Measurements from ENCODE around the gene TLE4.
A peak's percentile ranks its signal among the peaks of the same experiment; 100 is the strongest.
"Not testable (repeated sequence)": the region's sequence is repeated elsewhere in the genome, so short reads cannot be mapped to it uniquely, and the experiment has no call there.

The TLE4 gene

GRCh38 chr9:79639354-79639753 is 67.6 kb downstream of the TLE4 start:
- peaks cover 10% of the 10 kb centered on the region for H3K36me3 Mint-ChIP-seq (ENCODE audit: insufficient read depth)
- peaks cover 1 to 6% of the 10 kb centered on the region in 2 donors for H3K9me3 Mint-ChIP-seq
- no peak overlapping the region for H3K4me3 Mint-ChIP-seq
- peak overlapping the region in 1 of 2 donors; percentile 79 for H3K27ac Mint-ChIP-seq
- DNase-seq (no peak), ATAC-seq (replicated peaks) (no peak)
- peaks cover 37 to 47% of the 10 kb centered on the region in 2 donors for H3K4me1 Mint-ChIP-seq (ENCODE audit: low read depth in 2 of 2)
- no peaks in the 10 kb centered on the region for H3K27me3 Mint-ChIP-seq

DNA sequence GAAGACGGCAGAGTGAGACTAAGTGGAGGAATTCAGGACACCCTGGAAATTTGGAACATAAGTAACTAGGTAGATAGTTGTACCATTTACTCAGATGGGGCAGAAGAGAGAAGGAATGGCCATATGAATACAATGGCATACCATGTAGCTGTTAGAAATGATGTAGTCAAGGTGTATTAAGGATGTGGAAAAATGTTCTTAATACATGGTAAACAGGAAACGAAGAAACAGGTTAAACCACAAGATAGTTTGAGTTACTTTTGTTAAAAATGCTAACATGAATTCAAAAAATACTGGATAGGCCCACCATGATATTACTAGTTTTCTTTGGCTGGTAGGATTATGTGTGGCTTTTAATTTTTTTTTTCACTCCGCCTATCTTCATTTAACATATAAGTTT is 68.3 kb downstream of the TLE4 start:
- H3K9me3 Mint-ChIP-seq; ATAC-seq (replicated peaks); DNase-seq; H3K27me3 Mint-ChIP-seq; H3K36me3 Mint-ChIP-seq (ENCODE audit: insufficient read depth): not testable (repeated sequence)
- Mint-ChIP-seq H3K4me3 (peak overlapping the region; percentile 51 to 55), H3K27ac (peak overlapping the region in 1 of 2 donors; percentile 79), H3K4me1 (ENCODE audit: low read depth in 2 of 2) (peaks cover 38 to 50% of the 10 kb centered on the region in 2 donors)

DNA sequence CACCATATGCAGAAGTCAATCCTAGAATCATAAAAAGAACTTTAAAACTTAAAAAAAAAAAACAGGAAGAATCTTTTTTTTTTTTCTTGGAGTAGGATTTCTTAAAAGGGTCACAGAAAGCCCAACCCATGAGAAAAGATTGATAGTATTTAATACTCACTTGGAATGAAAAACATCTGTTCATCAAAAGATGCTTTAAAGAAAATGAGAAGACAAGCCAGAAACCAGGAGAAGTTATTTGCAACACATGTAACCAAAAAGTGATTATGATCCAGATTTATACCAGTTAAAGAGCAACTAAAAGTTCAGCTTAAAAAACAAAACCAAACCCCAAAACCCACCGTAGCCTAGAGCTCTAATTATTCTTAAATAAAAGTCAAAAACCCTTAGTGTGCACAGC is 69.3 kb downstream of the TLE4 start:
- H3K36me3 Mint-ChIP-seq (ENCODE audit: insufficient read depth): peaks cover 7% of the 10 kb centered on the region
- no peaks in the 10 kb centered on the region for H3K27me3 Mint-ChIP-seq
- peaks cover 1 to 6% of the 10 kb centered on the region in 2 donors for H3K9me3 Mint-ChIP-seq
- no peak for ATAC-seq (replicated peaks)
- no peak overlapping the region for H3K4me3 Mint-ChIP-seq
- no peak for DNase-seq
- H3K27ac Mint-ChIP-seq: peak overlapping the region in 1 of 2 donors; percentile 17
- H3K4me1 Mint-ChIP-seq (ENCODE audit: low read depth in 2 of 2): peaks cover 36 to 43% of the 10 kb centered on the region in 2 donors

GRCh38 chr9:79642671-79643070 is 70.9 kb downstream of the TLE4 start:
- peaks cover 28 to 31% of the 10 kb centered on the region in 2 donors for H3K4me1 Mint-ChIP-seq (ENCODE audit: low read depth in 2 of 2)
- H3K36me3 Mint-ChIP-seq (ENCODE audit: insufficient read depth): peaks cover 7% of the 10 kb centered on the region
- H3K27me3 Mint-ChIP-seq: no peaks in the 10 kb centered on the region
- H3K9me3 Mint-ChIP-seq: peaks cover 1 to 6% of the 10 kb centered on the region in 2 donors
- H3K27ac Mint-ChIP-seq: no peak overlapping the region
- ATAC-seq (replicated peaks): no peak
- DNase-seq: no peak
- no peak overlapping the region for H3K4me3 Mint-ChIP-seq

DNA sequence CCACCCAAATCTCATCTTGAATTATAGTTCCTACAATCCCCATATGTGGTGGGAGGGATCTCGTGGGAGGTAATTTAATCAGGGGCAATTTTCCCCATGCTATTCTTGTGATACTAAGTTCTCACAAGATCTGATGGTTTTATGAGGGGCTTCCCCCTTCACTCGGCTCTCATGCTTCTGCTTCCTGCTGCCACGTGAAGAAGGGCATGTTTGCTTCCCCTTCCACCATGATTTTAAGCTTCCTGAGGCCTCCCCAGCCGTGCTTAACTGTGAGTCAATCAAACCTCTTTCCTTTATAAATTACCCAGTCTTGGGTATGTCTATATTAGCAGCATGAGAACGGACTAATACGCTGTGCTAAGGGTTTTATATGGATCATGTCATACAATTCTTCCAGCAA is 72.3 kb downstream of the TLE4 start:
- Mint-ChIP-seq H3K4me3 (no peak overlapping the region), H3K4me1 (ENCODE audit: low read depth in 2 of 2) (peaks cover 18 to 26% of the 10 kb centered on the region in 2 donors), H3K27me3 (no peaks in the 10 kb centered on the region), H3K27ac (no peak overlapping the region), H3K36me3 (ENCODE audit: insufficient read depth) (peaks cover 3% of the 10 kb centered on the region), H3K9me3 (peaks cover 0 to 1% of the 10 kb centered on the region in 2 donors)
- DNase-seq (no peak), ATAC-seq (replicated peaks) (no peak)

DNA sequence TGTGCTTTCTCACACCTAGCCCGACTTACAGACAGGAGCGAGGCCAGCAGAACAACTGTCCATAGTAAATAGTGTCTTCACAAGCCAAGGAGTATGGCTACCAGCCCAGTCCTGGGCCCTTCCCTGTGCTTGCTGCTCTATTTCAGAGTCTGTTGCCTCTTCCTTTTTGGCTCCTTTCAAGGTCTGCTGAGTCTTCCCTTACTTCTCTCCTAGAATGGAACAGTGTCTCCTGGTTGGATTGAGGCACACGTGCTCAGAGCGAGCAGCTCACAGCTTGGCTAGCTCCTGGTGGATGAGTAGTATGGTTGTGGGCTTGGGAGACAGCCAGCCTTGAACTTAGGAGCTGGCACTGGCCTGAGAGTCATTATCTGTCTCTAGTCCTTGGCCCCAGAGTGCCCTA is 72.8 kb downstream of the TLE4 start:
- Mint-ChIP-seq H3K27ac (peak overlapping the region in 1 of 2 donors; percentile 55), H3K4me3 (no peak overlapping the region), H3K27me3 (no peaks in the 10 kb centered on the region), H3K36me3 (ENCODE audit: insufficient read depth) (peaks cover 3% of the 10 kb centered on the region), H3K4me1 (ENCODE audit: low read depth in 2 of 2) (peaks cover 17 to 24% of the 10 kb centered on the region in 2 donors), H3K9me3 (peaks cover 0 to 1% of the 10 kb centered on the region in 2 donors)
- DNase-seq (no peak), ATAC-seq (replicated peaks) (no peak)

- ATAC-seq (replicated peaks) (no peak), DNase-seq (no peak)
- peak overlapping the region in 1 of 2 donors; percentile 55 for H3K27ac Mint-ChIP-seq
- peaks cover 7% of the 10 kb centered on the region for H3K36me3 Mint-ChIP-seq (ENCODE audit: insufficient read depth)
- peaks cover 0 to 1% of the 10 kb centered on the region in 2 donors for H3K9me3 Mint-ChIP-seq
- no peaks in the 10 kb centered on the region for H3K27me3 Mint-ChIP-seq
- peaks cover 13 to 19% of the 10 kb centered on the region in 2 donors for H3K4me1 Mint-ChIP-seq (ENCODE audit: low read depth in 2 of 2)
- H3K4me3 Mint-ChIP-seq: no peak overlapping the region
These were observed 73.3 kb downstream of the TLE4 start for GRCh38 chr9:79645110-79645509.

DNA sequence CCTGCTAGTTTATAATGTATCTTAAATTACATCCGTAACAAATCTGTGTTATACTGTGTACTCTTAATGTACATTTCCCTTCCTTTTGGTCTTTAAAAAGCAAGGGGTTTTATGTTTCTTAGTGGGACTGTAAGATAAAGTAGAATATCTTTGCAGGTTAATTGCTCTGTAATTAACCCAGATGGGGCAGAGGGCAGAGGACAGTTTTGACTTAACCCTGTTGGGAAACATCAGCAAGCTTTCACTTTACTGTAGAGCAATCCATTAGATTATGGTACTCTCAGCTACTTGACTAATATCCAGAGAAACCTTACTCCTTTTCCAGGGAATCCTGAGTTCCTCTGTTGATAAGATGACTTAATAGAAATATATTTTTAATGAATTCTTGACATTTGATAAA is 74.3 kb downstream of the TLE4 start:
- Mint-ChIP-seq H3K27me3 (no peaks in the 10 kb centered on the region), H3K4me1 (ENCODE audit: low read depth in 2 of 2) (peaks cover 9 to 20% of the 10 kb centered on the region in 2 donors), H3K4me3 (no peak overlapping the region), H3K36me3 (ENCODE audit: insufficient read depth) (peaks cover 7% of the 10 kb centered on the region), H3K9me3 (peaks cover 0 to 1% of the 10 kb centered on the region in 2 donors), H3K27ac (no peak overlapping the region)
- ATAC-seq (replicated peaks): no peak
- DNase-seq: no peak

- Mint-ChIP-seq H3K36me3 (ENCODE audit: insufficient read depth) (peaks cover 19% of the 10 kb centered on the region), H3K27me3 (no peaks in the 10 kb centered on the region), H3K4me3 (no peak overlapping the region), H3K4me1 (ENCODE audit: low read depth in 2 of 2) (peaks cover 0 to 12% of the 10 kb centered on the region in 2 donors), H3K9me3 (no peaks in the 10 kb centered on the region), H3K27ac (no peak overlapping the region)
- DNase-seq: no peak
- no peak for ATAC-seq (replicated peaks)
These were observed 79.6 kb downstream of the TLE4 start for GRCh38 chr9:79651251-79651795.

- peaks cover 0 to 12% of the 10 kb centered on the region in 2 donors for H3K4me1 Mint-ChIP-seq (ENCODE audit: low read depth in 2 of 2)
- no peak overlapping the region for H3K27ac Mint-ChIP-seq
- H3K27me3 Mint-ChIP-seq: no peaks in the 10 kb centered on the region
- no peaks in the 10 kb centered on the region for H3K9me3 Mint-ChIP-seq
- ATAC-seq (replicated peaks) (no peak), DNase-seq (no peak)
- peaks cover 25% of the 10 kb centered on the region for H3K36me3 Mint-ChIP-seq (ENCODE audit: insufficient read depth)
- H3K4me3 Mint-ChIP-seq: no peak overlapping the region
These were observed 80.8 kb downstream of the TLE4 start for GRCh38 chr9:79652598-79652997.

DNA sequence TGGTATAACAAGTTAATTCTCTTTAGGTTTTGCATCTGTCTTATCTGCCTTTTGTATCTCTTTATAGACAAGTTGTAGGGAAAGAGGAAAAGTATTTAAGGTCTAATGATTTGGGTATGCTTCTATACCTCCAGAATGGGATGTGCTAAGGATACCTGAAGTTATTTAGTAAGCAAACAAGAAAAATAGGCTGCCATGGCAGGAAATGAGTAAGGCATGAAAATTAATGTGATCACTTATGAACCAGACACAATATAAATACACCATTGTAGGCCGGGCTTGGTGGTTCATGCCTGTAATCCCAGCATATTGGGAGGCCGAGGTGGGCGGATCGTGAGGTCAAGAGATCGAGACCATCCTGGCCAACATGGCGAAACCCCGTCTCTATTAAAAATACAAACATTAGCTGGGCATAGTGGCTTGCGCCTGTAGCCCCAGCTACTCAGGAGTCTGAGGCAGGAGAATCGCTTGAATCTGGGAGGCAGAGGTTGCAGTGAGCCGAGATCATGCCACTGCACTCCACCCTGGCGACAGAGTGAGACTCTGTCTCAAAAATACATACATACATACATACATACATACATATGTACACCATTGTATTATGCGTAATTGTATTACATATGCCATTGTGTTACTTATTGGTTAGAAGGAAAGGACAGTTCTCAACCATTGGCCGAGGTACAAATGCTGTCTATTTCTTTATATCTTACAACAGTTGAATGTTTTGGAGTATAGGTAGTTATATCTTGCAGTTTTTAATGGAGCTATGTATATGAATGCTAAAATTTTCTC is 83.0 kb downstream of the TLE4 start:
- not testable (repeated sequence) for H3K9me3 Mint-ChIP-seq; H3K4me3 Mint-ChIP-seq; DNase-seq; H3K27me3 Mint-ChIP-seq; ATAC-seq (replicated peaks); H3K27ac Mint-ChIP-seq
- Mint-ChIP-seq H3K36me3 (ENCODE audit: insufficient read depth) (peaks cover 24% of the 10 kb centered on the region), H3K4me1 (ENCODE audit: low read depth in 2 of 2) (peaks cover 0 to 15% of the 10 kb centered on the region in 2 donors)

GRCh38 chr9:79655551-79655950 is 83.8 kb downstream of the TLE4 start:
- Mint-ChIP-seq H3K9me3 (no peaks in the 10 kb centered on the region), H3K4me3 (no peak overlapping the region)

DNA sequence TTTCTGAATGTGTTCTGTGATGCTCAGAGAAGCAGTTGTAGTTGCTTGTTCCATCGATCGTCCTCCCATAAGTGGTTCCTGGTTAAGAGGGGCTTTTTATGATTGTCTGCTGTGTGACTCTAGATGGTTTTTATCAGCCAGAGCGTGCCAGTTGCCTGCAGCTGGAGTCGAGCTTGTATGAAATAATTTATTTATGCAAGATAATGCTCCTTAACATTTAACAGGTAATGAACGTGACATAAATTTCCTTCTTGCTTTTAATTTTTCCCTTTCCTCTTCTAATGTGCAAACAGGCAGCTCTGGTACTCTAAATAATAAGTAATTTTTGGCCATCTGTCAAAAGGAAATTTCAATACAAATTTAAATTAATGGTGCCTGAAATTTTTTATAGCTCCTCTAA is 84.4 kb downstream of the TLE4 start:
- Mint-ChIP-seq H3K36me3 (ENCODE audit: insufficient read depth) (peaks cover 22% of the 10 kb centered on the region), H3K4me1 (ENCODE audit: low read depth in 2 of 2) (peaks cover under 1 to 11% of the 10 kb centered on the region in 2 donors), H3K9me3 (no peaks in the 10 kb centered on the region), H3K4me3 (no peak overlapping the region), H3K27ac (peak overlapping the region in 1 of 2 donors; percentile 29), H3K27me3 (no peaks in the 10 kb centered on the region)
- no peak for DNase-seq
- no peak for ATAC-seq (replicated peaks)

More at GRCh38 chr9:79655551-79655950, 83.8 kb downstream of the TLE4 start:
- Mint-ChIP-seq H3K27me3 (no peaks in the 10 kb centered on the region), H3K36me3 (ENCODE audit: insufficient read depth) (peaks cover 22% of the 10 kb centered on the region), H3K27ac (no peak overlapping the region), H3K4me1 (ENCODE audit: low read depth in 2 of 2) (peaks cover 0 to 10% of the 10 kb centered on the region in 2 donors)
- ATAC-seq (replicated peaks) (no peak), DNase-seq (no peak)

GRCh38 chr9:79657891-79658290 is 86.1 kb downstream of the TLE4 start:
- Mint-ChIP-seq H3K27ac (no peak overlapping the region), H3K27me3 (no peaks in the 10 kb centered on the region), H3K4me3 (no peak overlapping the region), H3K9me3 (no peaks in the 10 kb centered on the region), H3K36me3 (ENCODE audit: insufficient read depth) (peaks cover 16% of the 10 kb centered on the region), H3K4me1 (ENCODE audit: low read depth in 2 of 2) (peaks cover 2 to 22% of the 10 kb centered on the region in 2 donors)
- DNase-seq (no peak), ATAC-seq (replicated peaks) (no peak)
